Measurements from ENCODE around the gene ITGA11.

- TF ChIP-seq, protein P1, sequence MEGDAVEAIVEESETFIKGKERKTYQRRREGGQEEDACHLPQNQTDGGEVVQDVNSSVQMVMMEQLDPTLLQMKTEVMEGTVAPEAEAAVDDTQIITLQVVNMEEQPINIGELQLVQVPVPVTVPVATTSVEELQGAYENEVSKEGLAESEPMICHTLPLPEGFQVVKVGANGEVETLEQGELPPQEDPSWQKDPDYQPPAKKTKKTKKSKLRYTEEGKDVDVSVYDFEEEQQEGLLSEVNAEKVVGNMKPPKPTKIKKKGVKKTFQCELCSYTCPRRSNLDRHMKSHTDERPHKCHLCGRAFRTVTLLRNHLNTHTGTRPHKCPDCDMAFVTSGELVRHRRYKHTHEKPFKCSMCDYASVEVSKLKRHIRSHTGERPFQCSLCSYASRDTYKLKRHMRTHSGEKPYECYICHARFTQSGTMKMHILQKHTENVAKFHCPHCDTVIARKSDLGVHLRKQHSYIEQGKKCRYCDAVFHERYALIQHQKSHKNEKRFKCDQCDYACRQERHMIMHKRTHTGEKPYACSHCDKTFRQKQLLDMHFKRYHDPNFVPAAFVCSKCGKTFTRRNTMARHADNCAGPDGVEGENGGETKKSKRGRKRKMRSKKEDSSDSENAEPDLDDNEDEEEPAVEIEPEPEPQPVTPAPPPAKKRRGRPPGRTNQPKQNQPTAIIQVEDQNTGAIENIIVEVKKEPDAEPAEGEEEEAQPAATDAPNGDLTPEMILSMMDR (conservative IDR thresholded peaks at IDR 0.05), result no peak
- no peak for TF ChIP-seq EZH2 (IDR thresholded peaks at IDR 0.05; ENCODE audit: low read depth)
Measured at GRCh38 chr15:68275165-68275746, 156.7 kb downstream of the ITGA11 start.

Measured in PC-9 (cell line).